GM18508 (cell line): Measurements from ENCODE around the gene GSG1L2.

Experiments
- ATAC-seq: cut with Tn5 transposase; IDR thresholded peaks from one replicate; pipeline ENCODE4 v1.9.1; 2021; ENCODE audit warnings: moderate number of reproducible peaks; ENCODE audit not compliant: insufficient read depth, unreplicated experiment

GSG1L2 gene

GRCh38 chr17:9821921-9822320 lies at the start of gene GSG1L2:
GSG1L2 (minus strand) TSS chr17:9822079; CDS start chr17:9822071, 8 bp downstream.
- no peak for ATAC-seq

GRCh38 chr17:9868552-9868951 lies 46.7 kb upstream of the GSG1L2 start:
- ATAC-seq, result no peak

GRCh38 chr17:9865586-9865985 lies 43.7 kb upstream of the GSG1L2 start:
- ATAC-seq, result no peak

GRCh38 chr17:9862949-9863348 lies 41.1 kb upstream of the GSG1L2 start:
- no peak for ATAC-seq

GRCh38 chr17:9862220-9862619 lies 40.3 kb upstream of the GSG1L2 start:
- no peak for ATAC-seq

- ATAC-seq, result no peak
Measured at GRCh38 chr17:9860851-9861250, 39.0 kb upstream of the GSG1L2 start.

GRCh38 chr17:9859781-9860180 lies 37.9 kb upstream of the GSG1L2 start:
- ATAC-seq, result no peak

GRCh38 chr17:9855036-9855435 lies 33.2 kb upstream of the GSG1L2 start:
- ATAC-seq, result no peak

- no peak for ATAC-seq
Measured at GRCh38 chr17:9854255-9854654, 32.4 kb upstream of the GSG1L2 start.

GRCh38 chr17:9850151-9850550 lies 28.3 kb upstream of the GSG1L2 start:
- ATAC-seq, result no peak

- no peak for ATAC-seq
Measured at GRCh38 chr17:9845306-9845705, 23.4 kb upstream of the GSG1L2 start.

GRCh38 chr17:9844153-9844552 lies 22.3 kb upstream of the GSG1L2 start:
- ATAC-seq, result no peak

GRCh38 chr17:9843152-9844010 lies 21.5 kb upstream of the GSG1L2 start:
- ATAC-seq, result no peak

- ATAC-seq, result no peak
Measured at GRCh38 chr17:9842057-9842758, 20.3 kb upstream of the GSG1L2 start.

- ATAC-seq, result no peak
Measured at GRCh38 chr17:9839433-9839832, 17.6 kb upstream of the GSG1L2 start.

GRCh38 chr17:9837551-9838471 lies 15.9 kb upstream of the GSG1L2 start:
- ATAC-seq, result no peak

- no peak for ATAC-seq
Measured at GRCh38 chr17:9833922-9834321, 12.0 kb upstream of the GSG1L2 start.

GRCh38 chr17:9830711-9831110 lies 8.8 kb upstream of the GSG1L2 start:
- ATAC-seq, result no peak

GRCh38 chr17:9829343-9829742 lies 7.5 kb upstream of the GSG1L2 start:
- no peak for ATAC-seq
